Mesendoderm (in vitro differentiated cells): ENCODE data around the gene SMIM24.

Experiments
- DNase-seq: peaks from one replicate; pipeline ENCODE4 v3.0.0; 2013
- H2AK5ac ChIP-seq: 2 replicates; pipeline ENCODE4 v1.6.1; 2013; ENCODE audit warnings: low read length, inconsistent platforms
- H2BK120ac ChIP-seq: 2 replicates; pipeline ENCODE4 v1.6.1; 2013; ENCODE audit warnings: low read depth, mild to moderate bottlenecking, low read length, moderate library complexity, mixed read lengths
- H2BK15ac ChIP-seq: replicated peaks from 2 replicates; pipeline ENCODE4 v1.6.1; 2013; ENCODE audit warnings: low read depth, mild to moderate bottlenecking, moderate library complexity
- H2BK5ac ChIP-seq: 2 replicates; pipeline ENCODE4 v1.6.1; 2013; ENCODE audit warnings: low read length, inconsistent platforms
- H3K18ac ChIP-seq: 2 replicates; pipeline ENCODE4 v1.6.1; 2013; ENCODE audit warnings: mild to moderate bottlenecking, low read length, mixed read lengths
- H3K23ac ChIP-seq: one replicate; pipeline ENCODE4 v1.6.1; 2013; ENCODE audit warnings: low read length
- H3K27ac ChIP-seq: 2 replicates; pipeline ENCODE4 v1.5.1; 2013; ENCODE audit warnings: low read depth, mild to moderate bottlenecking, inconsistent platforms, low read length, moderate library complexity
- H3K27me3 ChIP-seq: 2 replicates; pipeline ENCODE4 v1.6.1; 2013; ENCODE audit warnings: low read length, control low read depth, mild to moderate bottlenecking, inconsistent platforms; ENCODE audit not compliant: insufficient read depth, poor library complexity
- H3K36me3 ChIP-seq: 2 replicates; pipeline ENCODE4 v1.6.1; 2013; ENCODE audit warnings: low read length, inconsistent platforms; ENCODE audit not compliant: control insufficient read depth, insufficient read depth
- H3K4ac ChIP-seq: one replicate; pipeline ENCODE4 v1.6.1; 2013; ENCODE audit warnings: low read depth, mild to moderate bottlenecking, low read length, moderate library complexity
- H3K4me1 ChIP-seq: 2 replicates; pipeline ENCODE4 v1.6.1; 2013; ENCODE audit warnings: low read depth, low read length, inconsistent platforms; ENCODE audit not compliant: control insufficient read depth
- H3K4me2 ChIP-seq: 2 replicates; pipeline ENCODE4 v1.6.1; 2013; ENCODE audit warnings: low read length
- H3K4me3 ChIP-seq: 2 replicates; pipeline ENCODE4 v1.5.1; 2013; ENCODE audit warnings: mild to moderate bottlenecking, low read length
- H3K56ac ChIP-seq: one replicate; pipeline ENCODE4 v1.6.1; 2013; ENCODE audit warnings: low read length
- H3K79me1 ChIP-seq: 2 replicates; pipeline ENCODE4 v1.6.1; 2013; ENCODE audit warnings: low read length, inconsistent platforms
- H3K79me2 ChIP-seq: 2 replicates; pipeline ENCODE4 v1.6.1; 2013; ENCODE audit warnings: mild to moderate bottlenecking, low read length; ENCODE audit not compliant: control insufficient read depth, insufficient read depth
- H3K9ac ChIP-seq: 2 replicates; pipeline ENCODE4 v1.6.1; 2013; ENCODE audit warnings: low read length, inconsistent platforms
- H4K5ac ChIP-seq: one replicate; pipeline ENCODE4 v1.6.1; 2013; ENCODE audit warnings: low read length
- H4K8ac ChIP-seq: one replicate; pipeline ENCODE4 v1.6.1; 2013; ENCODE audit warnings: low read depth, mild to moderate bottlenecking, control low read depth, low read length, moderate library complexity
- WGBS: extraction: QIAGEN DNeasy Blood & Tissue Kit; methylation state at CpG from one replicate; pipeline ENCODE4 v1.1.7; 2013; ENCODE audit warnings: low lambda C conversion rate, missing lambda C conversion rate; ENCODE audit not compliant: insufficient coverage; ENCODE audit errors: extremely low coverage; 5-methylcytosine and 5-hydroxymethylcytosine counted together

SMIM24 gene

GRCh38 chr19:3494559-3494958 lies 14.2 kb upstream of the SMIM24 start:
- WGBS: no CpG with 5 or more reads among the region's 18 CpGs

GRCh38 chr19:3494051-3494450 lies 13.7 kb upstream of the SMIM24 start:
- Histone ChIP-seq H3K79me2 (peaks cover 7% of the 10 kb centered on the region), H3K27ac (no peak overlapping the region), H2AK5ac (no peak overlapping the region), H3K9ac (no peak overlapping the region), H3K4me1 (no peaks in the 10 kb centered on the region), H3K4me3 (no peak overlapping the region), H4K8ac (no peak overlapping the region), H3K18ac (no peak overlapping the region), H3K23ac (no peak overlapping the region), H2BK120ac (no peak overlapping the region), H4K5ac (no peak overlapping the region), H3K27me3 (no peaks in the 10 kb centered on the region), H2BK5ac (no peak overlapping the region), H3K4ac (no peak overlapping the region), H3K79me1 (peaks cover 6% of the 10 kb centered on the region), H2BK15ac (no peak overlapping the region), H3K56ac (no peak overlapping the region), H3K4me2 (no peak overlapping the region), H3K36me3 (peaks cover 5% of the 10 kb centered on the region)
- no CpG with 5 or more reads among the region's 15 CpGs for WGBS
- peak; percentile 59 for DNase-seq

More at GRCh38 chr19:3494559-3494958, 14.2 kb upstream of the SMIM24 start:
- H3K36me3 ChIP-seq: peaks cover 5% of the 10 kb centered on the region
- H3K27ac ChIP-seq: no peak overlapping the region
- H3K4me1 ChIP-seq: no peaks in the 10 kb centered on the region
- no peak overlapping the region for H2BK120ac ChIP-seq
- H3K23ac ChIP-seq: no peak overlapping the region
- no peak overlapping the region for H3K56ac ChIP-seq
- DNase-seq: no peak
- H2AK5ac ChIP-seq: no peak overlapping the region
- H2BK15ac ChIP-seq: no peak overlapping the region
- H3K79me1 ChIP-seq: peaks cover 8% of the 10 kb centered on the region
- H4K8ac ChIP-seq: no peak overlapping the region
- no peaks in the 10 kb centered on the region for H3K27me3 ChIP-seq
- no peak overlapping the region for H3K18ac ChIP-seq
- H3K4me2 ChIP-seq: no peak overlapping the region
- peaks cover 11% of the 10 kb centered on the region for H3K79me2 ChIP-seq
- H4K5ac ChIP-seq: no peak overlapping the region
- H2BK5ac ChIP-seq: no peak overlapping the region
- H3K4me3 ChIP-seq: no peak overlapping the region
- no peak overlapping the region for H3K9ac ChIP-seq
- H3K4ac ChIP-seq: no peak overlapping the region

- Histone ChIP-seq H2BK15ac (no peak overlapping the region), H3K27ac (no peak overlapping the region), H3K27me3 (no peaks in the 10 kb centered on the region), H3K23ac (no peak overlapping the region), H3K4ac (no peak overlapping the region), H4K8ac (no peak overlapping the region), H3K9ac (no peak overlapping the region), H4K5ac (no peak overlapping the region), H3K4me1 (no peaks in the 10 kb centered on the region), H3K4me2 (no peak overlapping the region), H3K79me1 (peaks cover 6% of the 10 kb centered on the region), H2BK120ac (no peak overlapping the region), H3K18ac (no peak overlapping the region), H2BK5ac (no peak overlapping the region), H3K4me3 (no peak overlapping the region), H2AK5ac (no peak overlapping the region), H3K79me2 (peaks cover 5% of the 10 kb centered on the region), H3K36me3 (peaks cover 5% of the 10 kb centered on the region), H3K56ac (no peak overlapping the region)
- DNase-seq: no peak
- WGBS: no CpG with 5 or more reads among the region's 14 CpGs
Observed at GRCh38 chr19:3493651-3494050, 13.3 kb upstream of the SMIM24 start.

- H3K4me2 ChIP-seq: no peak overlapping the region
- peaks cover 4% of the 10 kb centered on the region for H3K79me2 ChIP-seq
- H3K4me3 ChIP-seq: no peak overlapping the region
- H4K8ac ChIP-seq: no peak overlapping the region
- no CpG with 5 or more reads among the region's 16 CpGs for WGBS
- H3K27me3 ChIP-seq: no peaks in the 10 kb centered on the region
- H3K23ac ChIP-seq: no peak overlapping the region
- H3K79me1 ChIP-seq: peaks cover 5% of the 10 kb centered on the region
- no peak overlapping the region for H3K9ac ChIP-seq
- H2AK5ac ChIP-seq: no peak overlapping the region
- H3K4ac ChIP-seq: no peak overlapping the region
- no peak overlapping the region for H3K27ac ChIP-seq
- no peak overlapping the region for H2BK5ac ChIP-seq
- no peak overlapping the region for H2BK120ac ChIP-seq
- H3K18ac ChIP-seq: no peak overlapping the region
- H3K56ac ChIP-seq: no peak overlapping the region
- H3K36me3 ChIP-seq: peaks cover 5% of the 10 kb centered on the region
- no peak overlapping the region for H4K5ac ChIP-seq
- DNase-seq: no peak
- no peak overlapping the region for H2BK15ac ChIP-seq
- no peaks in the 10 kb centered on the region for H3K4me1 ChIP-seq
Observed at GRCh38 chr19:3492919-3493318, 12.6 kb upstream of the SMIM24 start.

- no peak overlapping the region for H2BK15ac ChIP-seq
- H2BK120ac ChIP-seq: no peak overlapping the region
- no peak overlapping the region for H3K23ac ChIP-seq
- no peak overlapping the region for H3K4ac ChIP-seq
- H2AK5ac ChIP-seq: no peak overlapping the region
- peaks cover 5% of the 10 kb centered on the region for H3K36me3 ChIP-seq
- WGBS: no CpG with 5 or more reads among the region's 45 CpGs
- H4K5ac ChIP-seq: no peak overlapping the region
- H3K4me1 ChIP-seq: no peaks in the 10 kb centered on the region
- no peak overlapping the region for H3K9ac ChIP-seq
- DNase-seq: no peak
- H3K18ac ChIP-seq: no peak overlapping the region
- no peak overlapping the region for H3K56ac ChIP-seq
- no peak overlapping the region for H2BK5ac ChIP-seq
- H3K4me3 ChIP-seq: no peak overlapping the region
- peaks cover 2% of the 10 kb centered on the region for H3K79me1 ChIP-seq
- H3K27me3 ChIP-seq: no peaks in the 10 kb centered on the region
- peaks cover 2% of the 10 kb centered on the region for H3K79me2 ChIP-seq
- H3K4me2 ChIP-seq: no peak overlapping the region
- no peak overlapping the region for H3K27ac ChIP-seq
- H4K8ac ChIP-seq: no peak overlapping the region
Observed at GRCh38 chr19:3492131-3492839, 12.0 kb upstream of the SMIM24 start.
